HG02885 (cell line): ENCODE measurements around the gene GPA33.

ENCODE experiments used
- ATAC-seq: cut with Tn5 transposase; IDR thresholded peaks from one replicate; pipeline ENCODE4 v1.9.1; 2021; ENCODE audit warnings: mild to moderate bottlenecking; ENCODE audit not compliant: unreplicated experiment, poor library complexity

GPA33 gene

GRCh38 chr1:167119696-167120095, 29.5 kb upstream of the GPA33 start:
- no peak for ATAC-seq

GRCh38 chr1:167118188-167118587, 28.0 kb upstream of the GPA33 start:
- ATAC-seq = no peak

GRCh38 chr1:167117225-167117624, 27.0 kb upstream of the GPA33 start:
- ATAC-seq = no peak

GRCh38 chr1:167116174-167116573, 26.0 kb upstream of the GPA33 start:
- no peak for ATAC-seq

- ATAC-seq = no peak
Measured at GRCh38 chr1:167115655-167116054, 25.5 kb upstream of the GPA33 start.

- ATAC-seq = peak; percentile 54
Measured at GRCh38 chr1:167114725-167115124, 24.5 kb upstream of the GPA33 start.

- no peak for ATAC-seq
Measured at GRCh38 chr1:167111868-167112709, 21.9 kb upstream of the GPA33 start.

GRCh38 chr1:167110586-167110985, 20.4 kb upstream of the GPA33 start:
- ATAC-seq = peak; percentile 64

- peak; percentile 39 for ATAC-seq
Measured at GRCh38 chr1:167109125-167109524, 18.9 kb upstream of the GPA33 start.

GRCh38 chr1:167107456-167107855, 17.3 kb upstream of the GPA33 start:
- ATAC-seq = no peak

- ATAC-seq = no peak
Measured at GRCh38 chr1:167106119-167106461, 15.9 kb upstream of the GPA33 start.

- no peak for ATAC-seq
Measured at GRCh38 chr1:167105271-167106118, 15.3 kb upstream of the GPA33 start.

GRCh38 chr1:167104256-167104633, 14.1 kb upstream of the GPA33 start:
- ATAC-seq = no peak

- no peak for ATAC-seq
Measured at GRCh38 chr1:167102906-167103573, 12.9 kb upstream of the GPA33 start.

- no peak for ATAC-seq
Measured at GRCh38 chr1:167101754-167102153, 11.6 kb upstream of the GPA33 start.

GRCh38 chr1:167100730-167101129, 10.6 kb upstream of the GPA33 start:
- no peak for ATAC-seq

GRCh38 chr1:167099851-167100250, 9.7 kb upstream of the GPA33 start:
- ATAC-seq = no peak

- ATAC-seq = no peak
Measured at GRCh38 chr1:167095368-167095767, 5.2 kb upstream of the GPA33 start.

- no peak for ATAC-seq
Measured at GRCh38 chr1:167094690-167095089, 4.5 kb upstream of the GPA33 start.

- no peak for ATAC-seq
Measured at GRCh38 chr1:167093846-167094516, 3.8 kb upstream of the GPA33 start, which contains the start of gene STYXL2. STYXL2 (plus strand) TSS chr1:167094075; CDS start chr1:167094850, 775 bp downstream.
